Measurements from ENCODE around the gene UBAP1L. TPM values are rescaled to one million over a fixed set of nuclear protein-coding genes. Genes with fewer than 3 reads are reported as not detected.

Gene UBAP1L
- total and polyA plus RNA-seq, 2 of the 4 experiments (the other 2 are of a cell fraction), result 0.36 to 1.1 TPM

DNA sequence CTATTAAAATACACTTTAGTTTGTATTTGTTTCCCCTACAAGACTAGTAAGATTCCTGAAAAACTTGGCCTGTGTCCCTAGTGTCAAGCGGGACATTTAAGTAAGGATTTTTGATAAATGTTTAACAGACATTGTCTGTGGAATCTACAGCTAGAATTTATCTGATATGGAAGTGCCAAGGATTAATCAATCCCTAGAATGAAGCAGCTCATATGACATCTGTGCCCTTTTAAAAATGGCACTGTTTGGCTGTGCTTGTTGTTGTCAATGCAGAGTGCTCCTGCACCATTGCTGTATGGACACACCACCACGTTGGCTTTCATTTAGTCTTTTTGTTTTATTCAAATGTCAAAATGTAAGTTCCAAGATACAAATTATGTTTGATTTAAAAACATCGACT, 32.9 kb upstream of the UBAP1L start:
- no peaks in the 10 kb centered on the region for H3K79me1 ChIP-seq (ENCODE audit: low read depth in 1 of 2, low read length in 2 of 2)
- H3K4me1 ChIP-seq (ENCODE audit: control insufficient read depth, insufficient read depth, low read length), result no peaks in the 10 kb centered on the region
- H3K4ac ChIP-seq (ENCODE audit: low read depth, low read length), result no peak overlapping the region
- BruUV-seq (replicated peaks), result no TSS peak
- TF ChIP-seq MAZ (IDR thresholded peaks at IDR 0.05; ENCODE audit: borderline replicate concordance, low read depth, low read length) (no peak), CEBPB (IDR thresholded peaks at IDR 0.05; ENCODE audit: low read depth, low read length) (no peak), FOS (IDR thresholded peaks at IDR 0.05; ENCODE audit: low read depth, low read length) (no peak), MAFK (IDR thresholded peaks at IDR 0.05; ENCODE audit: low read depth, low read length) (no peak), POLR2A (IDR thresholded peaks at IDR 0.05; ENCODE audit: low read depth, low read length) (no peak), BHLHE40 (IDR thresholded peaks at IDR 0.05; ENCODE audit: low read depth, low read length) (no peak), NFE2L2 (IDR thresholded peaks at IDR 0.05; ENCODE audit: low read depth, low read length) (no peak), RAD21 (IDR thresholded peaks at IDR 0.05; ENCODE audit: low read length) (no peak), RCOR1 (IDR thresholded peaks at IDR 0.05; ENCODE audit: insufficient replicate concordance, low read length) (no peak), RFX5 (IDR thresholded peaks at IDR 0.05; ENCODE audit: low read depth, low read length) (no peak), SMC3 (IDR thresholded peaks at IDR 0.05; ENCODE audit: low read depth, low read length) (no peak), CHD1 (IDR thresholded peaks at IDR 0.05; ENCODE audit: low read depth, low read length) (no peak)
- TF ChIP-seq, protein P1, sequence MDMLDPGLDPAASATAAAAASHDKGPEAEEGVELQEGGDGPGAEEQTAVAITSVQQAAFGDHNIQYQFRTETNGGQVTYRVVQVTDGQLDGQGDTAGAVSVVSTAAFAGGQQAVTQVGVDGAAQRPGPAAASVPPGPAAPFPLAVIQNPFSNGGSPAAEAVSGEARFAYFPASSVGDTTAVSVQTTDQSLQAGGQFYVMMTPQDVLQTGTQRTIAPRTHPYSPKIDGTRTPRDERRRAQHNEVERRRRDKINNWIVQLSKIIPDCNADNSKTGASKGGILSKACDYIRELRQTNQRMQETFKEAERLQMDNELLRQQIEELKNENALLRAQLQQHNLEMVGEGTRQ (IDR thresholded peaks at IDR 0.05; ENCODE audit: low read depth, low read length), result no peak
- TF ChIP-seq, protein P2, sequence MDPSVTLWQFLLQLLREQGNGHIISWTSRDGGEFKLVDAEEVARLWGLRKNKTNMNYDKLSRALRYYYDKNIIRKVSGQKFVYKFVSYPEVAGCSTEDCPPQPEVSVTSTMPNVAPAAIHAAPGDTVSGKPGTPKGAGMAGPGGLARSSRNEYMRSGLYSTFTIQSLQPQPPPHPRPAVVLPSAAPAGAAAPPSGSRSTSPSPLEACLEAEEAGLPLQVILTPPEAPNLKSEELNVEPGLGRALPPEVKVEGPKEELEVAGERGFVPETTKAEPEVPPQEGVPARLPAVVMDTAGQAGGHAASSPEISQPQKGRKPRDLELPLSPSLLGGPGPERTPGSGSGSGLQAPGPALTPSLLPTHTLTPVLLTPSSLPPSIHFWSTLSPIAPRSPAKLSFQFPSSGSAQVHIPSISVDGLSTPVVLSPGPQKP (IDR thresholded peaks at IDR 0.05; ENCODE audit: borderline replicate concordance, low read depth, low read length), result no peak
- TF ChIP-seq, protein P3, sequence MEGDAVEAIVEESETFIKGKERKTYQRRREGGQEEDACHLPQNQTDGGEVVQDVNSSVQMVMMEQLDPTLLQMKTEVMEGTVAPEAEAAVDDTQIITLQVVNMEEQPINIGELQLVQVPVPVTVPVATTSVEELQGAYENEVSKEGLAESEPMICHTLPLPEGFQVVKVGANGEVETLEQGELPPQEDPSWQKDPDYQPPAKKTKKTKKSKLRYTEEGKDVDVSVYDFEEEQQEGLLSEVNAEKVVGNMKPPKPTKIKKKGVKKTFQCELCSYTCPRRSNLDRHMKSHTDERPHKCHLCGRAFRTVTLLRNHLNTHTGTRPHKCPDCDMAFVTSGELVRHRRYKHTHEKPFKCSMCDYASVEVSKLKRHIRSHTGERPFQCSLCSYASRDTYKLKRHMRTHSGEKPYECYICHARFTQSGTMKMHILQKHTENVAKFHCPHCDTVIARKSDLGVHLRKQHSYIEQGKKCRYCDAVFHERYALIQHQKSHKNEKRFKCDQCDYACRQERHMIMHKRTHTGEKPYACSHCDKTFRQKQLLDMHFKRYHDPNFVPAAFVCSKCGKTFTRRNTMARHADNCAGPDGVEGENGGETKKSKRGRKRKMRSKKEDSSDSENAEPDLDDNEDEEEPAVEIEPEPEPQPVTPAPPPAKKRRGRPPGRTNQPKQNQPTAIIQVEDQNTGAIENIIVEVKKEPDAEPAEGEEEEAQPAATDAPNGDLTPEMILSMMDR (conservative IDR thresholded peaks at IDR 0.05; ENCODE audit: low read depth, low read length), result no peak
- no peak overlapping the region for H3K18ac ChIP-seq (ENCODE audit: low read depth, low read length)
- no peak overlapping the region for H4K5ac ChIP-seq (ENCODE audit: low read depth, low read length)
- H2BK5ac ChIP-seq (ENCODE audit: low read depth, low read length, poor library complexity, severe bottlenecking), result no peak overlapping the region
- no peak overlapping the region for H2BK15ac ChIP-seq (ENCODE audit: low read depth, low read length)
- H3K9me3 ChIP-seq (ENCODE audit: control insufficient read depth, insufficient read depth, low read length), result no peaks in the 10 kb centered on the region
- H3K56ac ChIP-seq (ENCODE audit: extremely low read depth, insufficient read depth, low read length), result no peak overlapping the region
- no peak overlapping the region for H3K9ac ChIP-seq (ENCODE audit: low read depth, low read length)
- H3K36me3 ChIP-seq (ENCODE audit: control insufficient read depth, insufficient read depth, low read length), result peaks cover 15% of the 10 kb centered on the region
- H2AK9ac ChIP-seq (replicated peaks; ENCODE audit: low read depth, low read length, poor library complexity), result no peak overlapping the region
- H4K8ac ChIP-seq (ENCODE audit: low read depth in 2 of 2, low read length in 2 of 2), result no peak overlapping the region
- in situ Hi-C loops (cut with MboI; ENCODE audit: low sequenced_read_pairs), result no loop called here
- WGBS, 2 experiments (ENCODE audit: extremely low coverage in 2 of 2, insufficient read length in 1 of 2), result no CpG with 5 or more reads among the region's 3 CpGs
- dilution Hi-C loops (cut with HindIII; ENCODE audit: low sequenced_read_pairs, unreplicated experiment), result no loop called here
- no peaks in the 10 kb centered on the region for H4K20me1 ChIP-seq (ENCODE audit: insufficient read depth, low read length)
- no peak overlapping the region for H3K4me2 ChIP-seq (ENCODE audit: low read depth, low read length)
- H3K4me3 ChIP-seq (ENCODE audit: insufficient read depth, low read depth, low read length), result no peak overlapping the region
- H4K91ac ChIP-seq (ENCODE audit: insufficient read depth, low read depth, low read length), result no peak overlapping the region
- H3K23ac ChIP-seq (ENCODE audit: low read depth, low read length), result no peak overlapping the region
- H2BK120ac ChIP-seq (ENCODE audit: low read depth, low read length), result no peak overlapping the region
- ChIA-PET CTCF (interaction anchor here (1.3 kb wide), 1 partner anchor 46 kb away, joined by 3 read pairs; no protein-coding TSS in a partner anchor), POLR2A (ENCODE audit: unreplicated experiment) (no interaction called here)
- H2BK20ac ChIP-seq (ENCODE audit: low read depth, low read length), result no peak overlapping the region
- H3K27me3 ChIP-seq (ENCODE audit: control insufficient read depth, insufficient read depth, low read length), result no peaks in the 10 kb centered on the region
- H3K9me1 ChIP-seq (ENCODE audit: insufficient read depth, low read length), result no peaks in the 10 kb centered on the region
- H3K27ac ChIP-seq (ENCODE audit: insufficient read depth, low read length), result no peak overlapping the region
- DNase-seq (no peak), ATAC-seq (ENCODE audit: low read depth) (no peak)
- no peak overlapping the region for H3K14ac ChIP-seq (replicated peaks; ENCODE audit: low read depth, low read length)
- intact Hi-C loops (cut with micrococcal nuclease), result no loop called here
- no peak overlapping the region for H2AK5ac ChIP-seq (ENCODE audit: low read depth, low read length)
- H2AFZ ChIP-seq (replicated peaks; ENCODE audit: low read length, poor library complexity), result no peak overlapping the region
